Eye (tissue), 1 donor: ENCODE data around the gene SLC45A1.
"Not testable (repeated sequence)": the region's sequence is repeated elsewhere in the genome, so short reads cannot be mapped to it uniquely, and the experiment has no call there.

Experiments
- DNase-seq: peaks from one replicate; pipeline ENCODE4 v3.0.0-alpha.2; 2015

The SLC45A1 gene

DNA sequence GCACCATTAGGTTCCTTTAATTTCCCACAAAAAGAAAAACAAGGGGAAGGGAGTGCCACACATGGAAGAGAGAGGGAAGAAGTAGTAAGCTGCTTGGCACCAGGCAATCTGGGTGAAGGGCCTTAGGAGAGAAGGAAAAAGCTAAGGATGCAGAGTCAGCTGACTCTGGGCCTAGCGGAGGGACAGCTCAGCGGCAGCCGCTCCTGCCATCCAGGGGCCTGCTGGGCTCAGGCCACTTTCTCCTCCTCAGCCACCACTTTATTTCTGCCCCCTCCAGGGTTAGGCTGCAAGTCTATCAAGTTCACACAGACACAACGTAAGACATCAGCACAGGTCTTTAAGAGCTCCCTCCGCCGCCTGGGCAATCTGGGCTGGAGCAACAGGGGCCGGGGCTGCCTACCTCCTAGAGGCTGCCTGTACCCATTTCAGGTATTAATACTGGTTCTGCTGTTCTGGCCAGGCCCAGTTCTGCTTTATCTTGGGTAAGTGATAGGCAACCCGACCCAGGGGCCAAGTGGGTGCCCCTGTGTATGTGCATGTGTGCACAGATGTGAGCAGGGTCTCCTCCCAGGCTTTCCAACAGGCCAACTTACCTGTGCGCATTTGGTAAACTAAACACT is 53.6 kb downstream of the SLC45A1 start:
- DNase-seq, result no peak

DNA sequence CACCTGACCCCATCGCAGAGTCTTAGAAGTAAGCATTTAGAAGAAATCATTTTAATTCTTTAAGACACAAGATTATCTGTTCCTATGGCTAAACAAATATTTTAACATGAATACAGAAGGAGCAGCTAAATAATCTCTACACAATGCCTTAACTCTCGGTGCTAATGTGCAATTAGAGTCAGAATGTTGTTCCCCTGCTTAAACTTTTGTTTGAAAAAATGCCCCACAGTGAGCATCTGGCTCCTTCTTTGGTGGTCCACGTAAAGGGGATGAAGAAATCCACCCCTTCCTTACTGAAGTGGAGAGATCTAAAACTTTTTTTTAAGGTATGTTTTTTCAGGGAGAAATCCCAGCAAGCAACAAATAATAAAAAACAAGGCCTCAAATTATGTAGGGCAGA is 55.2 kb downstream of the SLC45A1 start:
- DNase-seq, result no peak

DNA sequence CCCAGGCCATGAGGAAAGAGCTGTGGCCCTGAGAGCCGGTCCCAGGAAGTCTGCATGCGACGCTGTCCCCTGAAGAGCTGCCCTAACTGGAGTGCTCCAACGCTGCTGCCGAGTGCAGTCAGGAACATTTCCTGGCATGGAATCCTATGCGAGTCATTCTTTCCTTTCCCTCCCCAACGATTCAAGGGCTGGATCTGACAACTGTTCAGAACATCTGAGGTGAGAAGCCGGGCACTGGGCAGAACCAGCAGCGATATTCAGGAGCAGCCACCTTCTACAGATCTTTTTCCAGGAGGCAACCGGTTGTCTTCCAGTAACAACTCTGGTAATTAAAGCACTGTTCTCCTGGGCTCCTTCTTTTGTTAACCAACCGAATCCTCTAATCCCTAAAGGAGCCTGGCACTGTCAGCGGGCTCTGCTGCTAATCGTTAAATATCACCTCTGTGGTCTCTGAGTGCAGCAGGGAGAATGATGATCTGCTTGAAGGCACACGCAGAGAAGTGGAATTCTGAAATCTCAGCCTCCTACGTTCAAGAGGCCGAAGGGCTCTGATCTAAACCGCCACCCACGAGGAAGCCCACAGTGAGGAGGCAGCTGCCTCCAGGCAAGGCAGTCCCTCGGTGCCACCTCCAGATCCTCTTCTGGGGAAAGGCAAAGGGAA is 55.8 kb downstream of the SLC45A1 start:
- peak; percentile 83 for DNase-seq

DNA sequence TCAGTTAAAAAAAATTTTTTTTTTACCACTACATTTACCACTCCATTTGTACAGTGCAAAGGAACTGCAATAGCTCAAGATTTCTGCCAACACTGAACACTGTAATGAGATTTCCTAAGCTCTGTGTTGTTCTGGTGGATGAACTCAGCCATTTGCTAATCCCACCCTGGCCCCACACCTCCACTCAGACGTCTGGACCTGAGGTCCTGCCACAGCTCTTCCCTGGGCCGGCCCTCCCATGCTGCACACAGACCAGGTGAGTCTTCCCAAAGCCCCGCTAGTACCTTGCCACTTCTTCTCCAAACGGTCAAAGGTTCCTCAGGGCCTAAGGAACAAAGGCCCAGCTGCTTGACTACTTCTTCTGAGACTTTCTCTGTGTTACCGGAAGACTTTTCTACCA is 56.4 kb downstream of the SLC45A1 start:
- DNase-seq, result no peak

DNA sequence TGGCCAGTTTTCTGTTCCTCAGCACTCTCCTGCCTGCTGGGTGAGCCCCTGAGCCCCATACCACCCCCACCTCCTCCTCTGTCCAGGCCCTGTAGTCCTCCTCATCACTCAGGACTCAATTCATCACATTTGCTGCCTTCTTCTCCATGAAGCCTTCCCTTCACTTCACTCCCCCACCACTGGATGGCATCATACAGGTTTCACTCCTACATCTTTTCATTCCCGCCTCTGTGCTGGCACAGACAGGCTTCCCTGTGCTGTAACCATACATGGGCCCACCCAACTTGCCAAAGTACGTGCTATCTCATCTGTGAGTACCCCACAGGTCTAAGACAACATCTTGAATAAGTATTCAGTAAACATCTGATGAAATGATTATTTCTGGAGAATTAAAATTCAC is 56.9 kb downstream of the SLC45A1 start:
- DNase-seq, result no peak

DNA sequence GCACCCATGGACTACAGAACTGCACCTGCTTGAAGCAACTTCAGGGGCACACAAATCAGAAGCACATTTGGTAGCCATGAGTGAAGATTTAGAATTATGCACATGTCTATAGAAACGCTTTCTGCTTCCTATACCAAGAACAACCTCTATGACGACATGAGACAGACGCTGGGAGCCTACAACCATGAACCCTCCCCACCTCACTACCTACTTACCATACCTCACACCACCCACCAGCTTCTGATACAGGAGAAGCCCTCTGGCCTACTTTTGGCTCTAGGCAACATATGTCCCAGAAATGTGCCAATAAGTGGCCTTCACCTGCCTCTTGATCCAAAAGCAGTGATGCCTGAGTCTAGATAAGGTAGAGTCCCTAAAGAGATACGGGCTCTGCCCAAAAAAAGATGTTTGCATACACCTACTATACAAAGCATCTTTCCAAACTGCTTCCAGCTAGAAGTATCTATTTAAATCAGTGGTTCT is 58.5 kb downstream of the SLC45A1 start:
- DNase-seq, result no peak

DNA sequence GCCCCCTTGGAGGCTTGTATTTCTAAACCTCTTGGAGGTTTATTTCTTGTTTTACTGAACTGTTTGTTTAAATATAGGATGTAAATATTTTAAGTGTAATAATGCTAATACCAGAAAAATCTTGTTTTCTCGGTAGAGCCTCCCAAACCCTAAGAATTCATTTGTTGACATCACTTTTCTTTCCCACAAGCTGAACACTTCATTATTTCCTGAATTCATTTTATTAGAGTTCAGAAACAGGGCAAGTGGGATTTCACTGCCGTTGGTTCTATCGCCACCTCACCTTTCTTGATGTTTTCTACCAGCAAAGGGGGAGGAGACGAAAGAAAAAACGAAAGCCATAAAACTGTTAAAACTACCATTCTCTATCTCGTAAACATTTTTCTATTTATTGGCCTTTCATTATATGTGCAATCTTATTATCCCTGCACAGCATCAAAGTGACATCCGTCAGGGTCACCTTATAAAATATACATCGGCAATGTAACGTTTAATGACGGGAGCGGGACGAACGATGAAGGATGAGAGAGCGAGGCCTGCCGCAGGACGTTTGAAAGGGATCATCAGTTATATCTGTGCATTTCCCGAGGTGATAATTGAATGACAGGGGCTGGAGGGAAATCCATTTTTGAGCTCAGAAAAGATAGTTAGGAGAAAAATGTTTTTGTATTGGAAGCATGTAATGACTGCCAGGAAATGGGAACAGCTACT is 59.5 kb downstream of the SLC45A1 start:
- DNase-seq, result no peak

DNA sequence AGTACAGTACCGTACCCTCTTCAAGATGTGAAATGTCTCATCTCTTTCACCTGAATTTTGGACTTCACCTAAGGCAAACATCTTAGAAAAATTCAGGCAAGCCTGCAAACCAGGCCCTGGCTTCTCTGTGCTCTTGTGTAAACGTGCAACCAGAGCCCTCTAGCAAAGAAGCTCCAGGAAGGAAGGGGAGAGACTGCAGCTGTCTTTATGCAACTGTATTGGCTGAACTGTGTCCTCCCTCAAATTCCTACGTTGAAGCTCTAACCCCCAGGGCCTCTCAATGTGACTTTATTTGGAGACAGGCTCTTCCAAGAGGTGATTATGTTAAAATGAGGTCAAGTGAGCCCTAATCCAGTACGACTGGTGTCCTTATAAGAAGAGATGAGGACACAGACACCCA is 60.3 kb downstream of the SLC45A1 start:
- DNase-seq, result no peak

DNA sequence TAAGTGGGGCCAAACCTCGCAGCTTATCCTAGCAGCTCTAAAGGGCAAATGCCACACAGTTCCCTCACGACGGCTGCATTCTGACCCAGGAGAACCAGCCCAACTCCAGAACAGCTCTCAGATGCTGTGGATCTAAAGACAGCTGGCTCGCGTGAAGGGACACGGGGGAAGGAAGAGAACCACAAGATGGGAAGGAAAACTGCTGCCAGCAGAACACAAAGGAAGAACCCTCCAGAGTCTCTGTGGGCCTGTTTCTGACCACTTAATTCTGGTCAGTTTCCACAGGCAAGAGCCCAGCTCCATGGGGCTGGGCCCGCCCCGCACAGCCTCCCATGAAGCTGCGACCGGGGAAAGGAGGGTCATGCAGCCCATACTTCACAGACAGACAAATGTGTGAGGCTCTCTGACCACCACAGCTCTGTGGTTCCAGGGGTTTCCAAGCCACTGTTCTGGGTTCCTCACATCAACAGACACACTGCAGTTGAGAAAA is 61.1 kb downstream of the SLC45A1 start:
- no peak for DNase-seq

DNA sequence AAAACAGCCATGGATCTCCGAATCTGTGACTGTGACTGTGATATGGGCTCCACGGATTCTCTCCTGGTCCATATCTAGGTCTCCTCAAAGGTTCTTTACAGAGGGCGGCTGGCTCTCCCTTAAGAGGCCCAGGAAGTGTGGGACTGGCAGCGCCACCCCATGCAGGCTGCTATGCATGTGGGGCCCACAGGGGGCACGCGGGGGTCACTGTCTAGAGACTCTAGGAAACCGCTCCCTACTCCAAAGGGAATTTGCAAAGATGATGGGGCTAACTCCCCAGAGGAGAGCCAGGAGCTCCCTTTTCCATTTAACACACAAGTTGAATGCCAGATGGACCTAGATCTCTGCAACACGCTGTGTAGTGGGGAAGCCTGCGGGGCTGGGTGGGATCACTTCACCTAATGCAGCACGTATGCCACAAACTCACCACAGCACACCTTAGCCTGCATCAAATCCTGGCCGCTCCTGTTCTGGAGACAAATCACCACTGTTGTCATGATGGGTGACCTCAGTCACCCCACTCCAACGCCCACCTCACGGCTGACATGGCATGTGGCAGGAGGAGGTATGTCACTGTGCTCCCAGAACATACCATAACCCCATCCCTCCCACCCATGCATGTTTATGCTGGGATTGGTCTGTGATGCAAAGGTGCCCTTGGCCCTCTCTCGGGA is 61.7 kb downstream of the SLC45A1 start:
- no peak for DNase-seq

DNA sequence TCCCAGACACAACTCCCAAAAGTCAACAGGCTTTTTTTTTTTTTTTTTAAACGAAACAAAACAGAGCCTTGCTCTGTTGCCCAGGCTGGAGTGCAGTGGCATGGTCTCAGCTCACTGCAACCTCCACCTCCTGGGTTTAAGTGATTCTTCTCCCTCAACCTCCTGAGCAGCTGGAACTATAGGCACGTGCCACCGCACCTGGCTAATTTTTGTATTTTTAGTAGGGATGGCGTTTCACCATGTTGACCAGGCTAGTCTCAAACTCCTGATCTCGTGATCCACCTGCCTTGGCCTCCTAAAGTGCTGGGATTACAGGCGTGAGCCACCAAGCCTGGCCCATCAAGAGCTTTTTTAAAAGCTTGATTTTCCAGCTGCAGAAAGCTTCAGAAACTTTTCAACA is 62.4 kb downstream of the SLC45A1 start:
- DNase-seq, result not testable (repeated sequence)

DNA sequence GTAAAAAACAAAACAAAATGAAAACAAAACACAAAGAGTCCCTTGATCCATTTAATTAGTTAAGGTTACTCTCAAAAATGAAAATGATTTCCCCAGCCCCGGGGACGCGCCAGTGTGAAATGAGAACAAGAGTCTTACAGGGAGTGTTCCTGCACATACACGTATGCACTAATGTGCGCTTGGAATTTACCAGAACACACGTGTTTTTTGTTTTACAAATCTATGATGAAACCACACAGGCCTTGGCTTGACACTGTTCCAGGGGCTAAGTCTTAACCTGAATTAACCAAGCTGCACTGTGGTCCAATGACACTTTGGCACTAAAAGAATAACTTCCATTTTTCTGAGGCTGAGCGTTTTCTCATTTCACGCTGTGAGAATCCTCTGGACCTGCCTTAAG is 63.7 kb downstream of the SLC45A1 start:
- DNase-seq, result no peak

DNA sequence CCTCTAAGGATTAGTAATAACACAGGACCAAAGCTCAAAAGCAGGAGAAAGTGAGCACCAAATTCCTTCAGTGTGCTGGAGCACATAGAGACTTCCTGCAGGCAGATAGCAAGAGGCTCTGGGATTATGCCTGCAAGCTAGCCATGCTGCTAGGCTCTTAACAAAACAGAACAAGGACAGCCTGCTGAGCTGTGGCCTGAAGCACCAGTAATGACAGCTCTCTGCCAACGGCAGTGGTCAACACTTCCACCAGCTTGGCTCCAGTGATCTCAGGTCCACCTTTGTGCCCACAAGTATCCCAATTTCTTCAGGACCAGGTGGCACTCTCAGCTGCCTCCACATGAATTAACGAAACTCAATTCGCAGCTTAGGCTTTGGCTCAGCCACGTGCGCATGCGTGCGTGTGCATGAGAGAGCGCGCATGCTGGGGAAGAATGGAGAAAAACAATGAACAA is 64.2 kb downstream of the SLC45A1 start:
- DNase-seq, result peak; percentile 73

DNA sequence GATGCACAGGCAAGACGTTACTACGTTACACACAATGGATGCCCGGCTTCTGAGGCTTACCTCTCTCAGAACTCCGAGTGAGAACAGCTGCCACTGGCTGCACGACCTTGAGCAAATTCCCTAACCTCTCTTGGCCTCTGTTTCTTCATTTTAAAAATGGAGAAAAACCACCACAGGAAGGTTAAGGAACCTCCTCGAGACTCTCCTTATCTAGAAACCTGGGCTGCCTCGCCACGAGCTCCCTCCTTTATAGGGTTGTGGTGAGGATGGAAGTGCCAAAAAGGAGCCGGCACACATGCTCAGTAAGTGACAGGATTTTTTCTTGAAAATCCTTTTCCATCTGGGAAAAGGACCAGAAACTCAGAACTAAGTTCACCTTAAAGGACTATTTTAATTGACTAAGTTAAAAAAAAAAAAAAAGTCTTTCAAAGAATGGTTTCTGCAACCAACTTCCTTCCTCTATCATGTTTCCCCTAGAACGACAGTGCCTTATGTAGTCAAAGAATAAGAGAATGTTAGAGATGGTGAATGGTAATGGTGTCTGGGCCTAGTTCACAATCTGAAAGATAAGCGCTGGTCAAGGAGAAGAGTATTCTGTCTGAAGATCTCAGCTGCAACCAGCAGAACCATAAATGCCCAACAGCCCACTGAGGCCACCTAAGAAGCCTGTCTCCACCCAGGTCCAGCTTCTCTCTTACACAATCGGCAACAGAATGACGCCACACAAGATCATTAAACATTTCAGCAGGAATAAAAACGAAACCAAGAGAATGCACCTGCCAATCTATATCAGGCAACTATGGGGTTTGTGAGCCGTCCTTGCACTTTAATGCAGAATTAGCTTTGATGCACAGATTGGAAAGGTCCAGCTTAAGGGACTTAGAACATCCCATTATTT is 64.9 kb downstream of the SLC45A1 start:
- DNase-seq, result no peak

DNA sequence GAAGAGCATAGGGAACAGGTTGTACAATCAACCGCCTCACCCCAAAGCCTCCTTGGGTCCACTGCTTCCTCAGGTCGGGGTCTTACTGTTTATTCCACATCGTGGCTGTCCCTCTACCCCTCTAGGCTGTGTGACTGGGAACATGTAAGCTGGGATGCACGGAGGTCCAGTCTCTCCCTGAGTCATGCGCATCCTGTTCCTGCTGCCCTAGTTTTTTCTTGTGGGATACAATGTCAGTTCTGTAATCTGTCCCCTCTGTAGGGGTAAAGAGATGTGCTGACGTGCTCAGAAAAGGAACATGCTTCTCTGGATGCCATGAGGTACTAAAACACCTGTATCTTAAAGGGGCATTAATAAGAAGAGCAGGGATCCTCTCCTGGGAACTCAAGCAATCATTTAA is 66.2 kb downstream of the SLC45A1 start:
- no peak for DNase-seq

DNA sequence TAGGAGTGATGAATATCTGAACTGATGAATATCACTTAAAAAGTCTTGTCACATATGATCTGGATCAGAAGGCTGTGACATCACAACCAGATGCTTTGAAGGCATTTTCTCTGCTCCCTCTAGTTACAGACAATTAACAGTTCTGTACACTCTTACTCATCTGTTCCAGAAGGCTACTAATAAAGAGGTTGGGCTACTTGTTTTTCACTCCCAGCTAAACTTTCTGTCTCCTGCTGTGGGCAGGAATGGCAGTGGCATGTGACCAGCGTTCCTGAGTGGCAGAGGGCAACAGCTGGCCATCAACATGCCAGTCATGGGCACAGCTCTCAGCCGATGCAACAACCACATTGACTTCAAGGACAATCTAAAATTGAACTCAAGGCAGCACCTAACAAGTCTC is 66.7 kb downstream of the SLC45A1 start:
- DNase-seq, result no peak

DNA sequence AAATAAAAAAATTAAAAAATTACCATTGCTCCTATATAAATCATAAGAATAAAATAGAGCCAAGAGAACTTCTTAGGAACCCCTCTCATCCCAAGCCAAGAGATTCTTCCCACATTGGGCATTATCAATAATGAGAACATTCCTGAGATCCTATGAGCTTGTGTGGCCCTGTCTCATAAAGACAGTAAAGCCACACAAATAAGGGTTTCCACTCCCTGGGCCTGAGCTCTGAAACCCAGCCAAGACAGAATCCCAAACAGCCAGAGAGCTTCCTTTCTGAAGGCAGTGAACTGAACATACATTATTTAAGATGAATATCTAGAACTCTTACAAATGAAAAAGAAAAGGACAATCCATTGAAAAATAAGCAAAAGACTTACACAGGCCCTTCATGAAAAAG is 68.3 kb downstream of the SLC45A1 start:
- no peak for DNase-seq

DNA sequence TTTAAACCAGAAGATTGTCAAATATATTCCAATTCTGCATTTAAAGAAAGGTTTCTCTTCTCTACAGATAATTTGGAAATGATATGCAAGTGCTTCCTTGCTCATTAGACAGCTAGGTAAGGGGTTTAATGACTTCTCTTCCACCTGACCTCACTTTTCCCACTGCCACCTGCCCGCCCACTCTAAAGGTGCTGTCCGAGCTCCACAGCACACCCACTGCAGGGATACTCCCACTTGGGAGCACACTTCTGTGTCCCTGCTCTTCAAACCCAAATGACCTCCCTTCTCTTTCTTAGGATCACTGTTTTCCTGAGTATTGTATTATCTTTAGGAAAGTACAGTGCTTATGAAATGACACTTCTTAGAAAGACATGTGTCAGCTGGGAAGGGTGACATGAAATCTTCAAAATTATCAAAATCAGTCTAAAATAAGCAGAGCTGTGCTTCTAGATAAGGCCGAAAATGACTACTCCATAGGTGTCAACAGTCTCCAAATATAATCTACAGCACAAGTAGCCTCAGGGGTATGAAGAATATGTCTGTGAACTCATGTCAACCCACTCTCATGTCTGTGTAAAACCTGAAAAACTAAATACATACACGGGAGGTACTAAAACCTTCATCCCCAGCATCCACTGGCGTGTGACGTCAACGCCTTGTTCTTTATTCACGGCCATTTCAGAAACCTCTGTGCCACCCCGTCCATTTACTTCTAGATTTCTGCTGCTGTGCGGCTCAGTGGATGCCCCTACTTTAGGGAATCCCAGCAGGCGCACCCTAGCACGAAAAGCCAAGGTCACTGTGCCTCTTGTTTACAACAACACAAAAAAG is 71.0 kb downstream of the SLC45A1 start:
- no peak for DNase-seq

DNA sequence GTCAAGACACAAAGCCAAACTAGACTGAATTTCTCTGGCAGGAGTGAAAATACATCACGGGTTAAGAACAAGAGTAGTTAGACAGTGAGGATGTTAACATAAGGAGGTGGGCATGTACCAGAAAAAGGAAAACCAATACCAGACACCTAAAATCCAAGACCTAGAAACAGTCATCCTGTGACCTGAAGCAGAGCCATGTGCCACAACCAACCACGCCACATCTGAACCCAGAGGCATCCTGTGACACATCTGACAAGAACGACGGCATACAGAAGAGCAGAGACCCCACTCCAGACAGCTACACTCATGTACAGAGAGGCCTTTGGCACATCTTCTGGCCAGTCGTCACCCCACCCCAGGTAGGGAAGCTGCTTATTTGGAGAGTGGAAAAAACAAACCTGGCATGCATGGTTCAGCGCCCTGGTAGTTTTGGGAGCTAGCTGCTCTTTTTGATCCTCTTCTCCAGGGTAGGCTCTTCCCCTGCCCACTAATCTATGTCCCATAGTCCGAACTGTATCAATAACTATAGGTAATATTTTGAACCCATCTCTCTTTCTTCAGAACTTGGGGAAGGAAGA is 72.1 kb downstream of the SLC45A1 start:
- DNase-seq, result no peak

DNA sequence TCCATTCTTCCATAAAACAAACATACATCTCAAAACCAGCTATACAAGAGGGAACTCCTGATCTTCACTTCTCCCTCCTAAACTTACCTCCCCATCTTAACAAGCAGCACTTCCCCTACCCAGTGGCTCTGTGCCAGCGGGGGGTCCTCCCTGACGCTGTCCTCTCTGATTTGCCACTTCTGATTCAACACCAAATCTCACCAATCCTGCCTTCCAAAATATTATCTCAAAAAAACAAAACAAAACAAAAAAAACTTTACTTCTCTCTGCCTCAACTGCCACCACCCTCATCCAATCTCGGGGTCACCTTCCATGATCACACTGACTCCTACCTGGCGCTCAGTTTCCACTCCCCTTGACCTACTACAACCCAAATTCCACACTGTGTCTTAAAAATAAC is 72.8 kb downstream of the SLC45A1 start:
- no peak for DNase-seq

DNA sequence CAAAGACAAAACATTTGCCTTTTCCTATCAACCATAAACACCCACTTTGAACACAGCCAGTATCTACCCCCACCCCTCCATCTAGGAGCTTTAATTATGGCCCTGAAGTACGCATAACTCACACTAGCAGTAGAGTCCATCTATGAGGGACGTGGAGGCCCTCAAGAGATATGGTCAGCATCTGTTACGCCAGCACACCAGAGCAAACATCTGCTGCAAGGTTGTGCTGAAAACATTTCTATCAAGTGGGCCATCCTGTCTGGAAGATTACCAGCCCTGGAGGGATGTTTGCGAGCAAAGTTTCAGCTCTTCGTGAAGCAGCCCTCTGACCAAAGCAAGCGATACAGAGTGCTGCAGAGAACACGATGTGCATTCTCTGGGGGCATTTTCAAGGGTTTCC is 74.6 kb downstream of the SLC45A1 start:
- no peak for DNase-seq
